Measurements from ENCODE around the gene HNRNPUL1.

DNA sequence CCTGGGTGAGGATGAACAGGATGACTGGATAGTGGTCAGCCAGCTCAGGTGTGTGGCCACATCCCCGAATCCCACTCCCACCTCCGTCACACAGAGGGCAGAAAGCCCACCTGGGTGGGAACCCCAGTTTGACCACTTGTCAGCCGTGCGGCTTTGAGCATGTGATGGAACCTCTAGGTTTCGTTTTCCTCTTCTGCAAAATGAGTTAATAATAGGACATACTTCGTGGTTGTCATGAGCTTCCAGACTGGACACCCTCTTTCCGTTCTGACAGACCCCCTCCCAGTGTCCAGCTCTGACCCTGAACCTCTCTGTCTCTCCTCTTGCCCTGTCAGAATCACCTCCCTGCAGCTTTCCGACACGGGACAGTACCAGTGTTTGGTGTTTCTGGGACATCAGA lies 43.4 kb upstream of the HNRNPUL1 start:
- TF ChIP-seq, protein P1, sequence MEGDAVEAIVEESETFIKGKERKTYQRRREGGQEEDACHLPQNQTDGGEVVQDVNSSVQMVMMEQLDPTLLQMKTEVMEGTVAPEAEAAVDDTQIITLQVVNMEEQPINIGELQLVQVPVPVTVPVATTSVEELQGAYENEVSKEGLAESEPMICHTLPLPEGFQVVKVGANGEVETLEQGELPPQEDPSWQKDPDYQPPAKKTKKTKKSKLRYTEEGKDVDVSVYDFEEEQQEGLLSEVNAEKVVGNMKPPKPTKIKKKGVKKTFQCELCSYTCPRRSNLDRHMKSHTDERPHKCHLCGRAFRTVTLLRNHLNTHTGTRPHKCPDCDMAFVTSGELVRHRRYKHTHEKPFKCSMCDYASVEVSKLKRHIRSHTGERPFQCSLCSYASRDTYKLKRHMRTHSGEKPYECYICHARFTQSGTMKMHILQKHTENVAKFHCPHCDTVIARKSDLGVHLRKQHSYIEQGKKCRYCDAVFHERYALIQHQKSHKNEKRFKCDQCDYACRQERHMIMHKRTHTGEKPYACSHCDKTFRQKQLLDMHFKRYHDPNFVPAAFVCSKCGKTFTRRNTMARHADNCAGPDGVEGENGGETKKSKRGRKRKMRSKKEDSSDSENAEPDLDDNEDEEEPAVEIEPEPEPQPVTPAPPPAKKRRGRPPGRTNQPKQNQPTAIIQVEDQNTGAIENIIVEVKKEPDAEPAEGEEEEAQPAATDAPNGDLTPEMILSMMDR (IDR thresholded peaks at IDR 0.05) = no peak
- no peak for TF ChIP-seq POLR2A (IDR thresholded peaks at IDR 0.05)

All from thyroid gland (tissue), 4 donors.